HG03469 (cell line): ENCODE data around the gene ACTMAP.
A peak's percentile ranks its signal among the peaks of the same experiment; 100 is the strongest.

ENCODE experiments used
- ATAC-seq: cut with Tn5 transposase; IDR thresholded peaks from one replicate; pipeline ENCODE4 v1.9.1; 2021; ENCODE audit warnings: mild to moderate bottlenecking, moderate library complexity, moderate number of reproducible peaks; ENCODE audit not compliant: unreplicated experiment

Gene ACTMAP

GRCh38 chr19:40721936-40722661, 28.2 kb downstream of the ACTMAP start:
- no peak for ATAC-seq

- no peak for ATAC-seq
These were observed 29.2 kb downstream of the ACTMAP start for GRCh38 chr19:40721140-40721486.

- ATAC-seq: no peak
These were observed 30.8 kb downstream of the ACTMAP start for GRCh38 chr19:40719414-40719894.

GRCh38 chr19:40718774-40719391, 31.4 kb downstream of the ACTMAP start:
- no peak for ATAC-seq

GRCh38 chr19:40717880-40718773, 32.1 kb downstream of the ACTMAP start:
- ATAC-seq: no peak

- ATAC-seq: no peak
These were observed 32.9 kb downstream of the ACTMAP start for GRCh38 chr19:40717325-40717879.

- peak; percentile 44 for ATAC-seq
These were observed 33.6 kb downstream of the ACTMAP start, which contains the start of the genes COQ8B and ITPKC for GRCh38 chr19:40716482-40717324. Gene COQ8B (minus strand): TSS chr19:40716886. CDS start chr19:40714632, 2,254 bp downstream. Gene ITPKC (plus strand): TSS chr19:40717112. CDS start chr19:40717136, 24 bp downstream.

GRCh38 chr19:40716031-40716481, 34.2 kb downstream of the ACTMAP start:
- no peak for ATAC-seq

GRCh38 chr19:40714441-40715299, 35.6 kb downstream of the ACTMAP start:
- ATAC-seq: no peak

GRCh38 chr19:40713939-40714338, 36.3 kb downstream of the ACTMAP start:
- ATAC-seq: no peak

GRCh38 chr19:40709817-40710216, 40.5 kb downstream of the ACTMAP start:
- no peak for ATAC-seq

GRCh38 chr19:40707615-40708014, 42.7 kb downstream of the ACTMAP start:
- no peak for ATAC-seq

GRCh38 chr19:40705950-40706619, 44.2 kb downstream of the ACTMAP start:
- ATAC-seq: no peak

GRCh38 chr19:40705362-40705651, 45.0 kb downstream of the ACTMAP start:
- ATAC-seq: no peak

GRCh38 chr19:40704491-40705361, 45.6 kb downstream of the ACTMAP start:
- ATAC-seq: no peak

- no peak for ATAC-seq
These were observed 47.1 kb downstream of the ACTMAP start for GRCh38 chr19:40703029-40703755.
